K562 (cell line): Measurements from ENCODE around the gene PSMD14. TPM values are rescaled to one million over a fixed set of nuclear protein-coding genes. Genes with fewer than 3 reads are reported as not detected.
"Not testable (repeated sequence)": the region's sequence is repeated elsewhere in the genome, so short reads cannot be mapped to it uniquely, and the experiment has no call there.

Experiments
- ATAC-seq: fragments of 200-7000 bp; cut with Tn5 transposase; 3 replicates; pipeline ENCODE4 v1.9.1; 2020; ENCODE audit warnings: moderate library complexity
- BruUV-seq: library from RNA; stranded (reverse); fragments of 400-500 nt; replicated peaks from 2 replicates; lab custom pipeline; 2021; lab: Mats Ljungman, UMichigan
- CTCF ChIA-PET: fragments of 300-600 bp; formaldehyde crosslinking; extraction: SDS; loops from one replicate; lab custom pipeline; 2021; ENCODE audit warnings: low intra/inter-chr PET ratio; lab: Yijun Ruan, JAX
- POLR2A ChIA-PET: fragments of 300-600, 350-650 bp; sonication (Branson Sonifier 250); formaldehyde crosslinking; extraction: SDS; loops from one replicate; lab custom pipeline; 2021; ENCODE audit warnings: antibody characterized with exemption, inconsistent platforms; lab: Yijun Ruan, JAX
- DNase-seq, 4 experiments: peaks; one replicate each; pipeline versions ENCODE4 v3.0.0 to v3.0.0-alpha.2; 2011 to 2018; ENCODE audit warnings: low spot score in 3 of 4, mixed read lengths in 3 of 4; ENCODE audit errors: extremely low read depth in 1 of 4
- FAIRE-seq: peaks from 2 replicates; lab custom pipeline; 2011; peaks lifted over from hg19 to GRCh38; lab: Jason Lieb, UNC
- H2AFZ ChIP-seq: 2 replicates; pipeline ENCODE4 v1.6.0; 2011; ENCODE audit warnings: low read depth, low read length, control low read depth, inconsistent platforms
- H3K27ac ChIP-seq: fragments of 200-600 bp; 3 replicates; pipeline ENCODE4 v1.8.0; 2011; ENCODE audit warnings: low read depth, mild to moderate bottlenecking, control low read depth, inconsistent platforms, low read length, moderate library complexity, mixed read lengths; ENCODE audit errors: extremely low read depth
- H3K27me3 ChIP-seq, 2 experiments: fragments of 300-600 bp in 1 of 2; 2 replicates in 1 of 2; 3 replicates in 1 of 2; pipeline versions ENCODE4 v1.6.0 to v1.8.0; 2011; ENCODE audit warnings: inconsistent platforms in 2 of 2, low read length in 2 of 2, mild to moderate bottlenecking in 1 of 2, mixed read lengths in 1 of 2, moderate library complexity in 1 of 2; ENCODE audit not compliant: control insufficient read depth in 2 of 2, insufficient read depth in 2 of 2
- H3K36me3 ChIP-seq: fragments of 300-600 bp; 3 replicates; pipeline ENCODE4 v1.8.0; 2011; ENCODE audit warnings: mild to moderate bottlenecking, low read length, inconsistent platforms; ENCODE audit not compliant: control insufficient read depth, insufficient read depth
- H3K4me1 ChIP-seq, 2 experiments: fragments of 200-600 bp in 1 of 2; replicated peaks in 1 of 2; 2 replicates in 1 of 2; 3 replicates in 1 of 2; pipeline versions ENCODE4 v1.5.1 to v1.8.0; 2011; ENCODE audit warnings: inconsistent platforms in 2 of 2, low read length in 2 of 2, mild to moderate bottlenecking in 1 of 2, mixed read lengths in 1 of 2, moderate library complexity in 1 of 2; ENCODE audit not compliant: control insufficient read depth in 2 of 2, insufficient read depth in 2 of 2
- H3K4me2 ChIP-seq: 2 replicates; pipeline ENCODE4 v1.6.1; 2011; ENCODE audit warnings: low read length, control low read depth, inconsistent platforms, mixed read lengths; ENCODE audit not compliant: insufficient read depth
- H3K4me3 ChIP-seq: fragments of 200-600 bp; sonication (generic), shearing (Covaris generic); 2 replicates; pipeline ENCODE4 v1.5.1; 2016; ENCODE audit warnings: control low read depth, inconsistent platforms
- H3K79me2 ChIP-seq: fragments of 200-600 bp; 3 replicates; pipeline ENCODE4 v1.8.0; 2011; ENCODE audit warnings: low read length, inconsistent platforms; ENCODE audit not compliant: control insufficient read depth, insufficient read depth
- H3K9ac ChIP-seq, 2 experiments: 2 replicates each; pipeline versions ENCODE4 v1.6.0 to v1.6.1; 2011; ENCODE audit warnings: low read depth in 2 of 2, low read length in 2 of 2, control low read depth in 1 of 2, inconsistent platforms in 1 of 2, mild to moderate bottlenecking in 1 of 2, mixed read lengths in 1 of 2; ENCODE audit not compliant: insufficient read depth in 1 of 2
- H3K9me1 ChIP-seq: one replicate; pipeline ENCODE4 v1.6.0; 2011; ENCODE audit warnings: inconsistent platforms, mild to moderate bottlenecking, low read length, moderate library complexity; ENCODE audit not compliant: control insufficient read depth, insufficient read depth
- H3K9me3 ChIP-seq: replicated peaks from 2 replicates; pipeline ENCODE4 v1.5.1; 2011; ENCODE audit warnings: low read depth, low read length, inconsistent platforms; ENCODE audit not compliant: control insufficient read depth, insufficient read depth
- H4K20me1 ChIP-seq: replicated peaks from 2 replicates; pipeline ENCODE4 v1.6.1; 2011; ENCODE audit warnings: low read length, inconsistent platforms, mixed read lengths; ENCODE audit not compliant: control insufficient read depth, insufficient read depth
- BHLHE40 ChIP-seq: IDR thresholded peaks from 2 replicates; pipeline ENCODE4 v1.6.1; 2011; ENCODE audit warnings: low read length, improper control_type of control experiment
- GTF2E2 ChIP-seq: fragments of 200-800 bp; sonication (Bioruptor generic); IDR thresholded peaks from 2 replicates; pipeline ENCODE4 v1.6.1; 2016; ENCODE audit warnings: missing genetic modification characterization, missing compliant biosample characterization
- HNRNPH1 ChIP-seq: fragments of 200-400 bp; formaldehyde crosslinking; optimal IDR thresholded peaks from 2 replicates; pipeline ENCODE3; 2017; ENCODE audit warnings: low read depth, mild to moderate bottlenecking, low read length, moderate library complexity
- KLF1 ChIP-seq: fragments of 450-650 bp; IDR thresholded peaks from 2 replicates; pipeline ENCODE4 v1.6.1; 2016; ENCODE audit warnings: missing genetic modification characterization, missing compliant biosample characterization
- NR2C1 ChIP-seq, 2 experiments: fragments of 450-650 bp; IDR thresholded peaks; 2 replicates each; pipeline ENCODE4 v1.6.1; 2017; ENCODE audit warnings: mild to moderate bottlenecking in 2 of 2, antibody characterized with exemption in 1 of 2, inconsistent platforms in 1 of 2, missing compliant biosample characterization in 1 of 2, missing genetic modification characterization in 1 of 2
- XRCC3 ChIP-seq: fragments of 450-650 bp; IDR thresholded peaks from 2 replicates; pipeline ENCODE4 v1.6.1; 2017; ENCODE audit warnings: mild to moderate bottlenecking, moderate library complexity
- ZHX1 ChIP-seq: fragments of 150-350 bp; conservative IDR thresholded peaks from 2 replicates; pipeline ENCODE4 v1.6.1; 2014; ENCODE audit warnings: low read length
- ZNF518B ChIP-seq: fragments of 250-450 bp; sonication (Bioruptor Pico); IDR thresholded peaks from 2 replicates; pipeline ENCODE4 v1.5.0; 2021; ENCODE audit warnings: mild to moderate bottlenecking, moderate library complexity
- WGBS: fragments of 100-300 bp; shearing (Covaris generic); methylation state at CpG from one replicate; pipeline ENCODE4 v1.1.6; 2016; ENCODE audit warnings: low coverage, mixed read lengths; ENCODE audit not compliant: insufficient coverage; ENCODE audit errors: missing lambda C conversion rate; 5-methylcytosine and 5-hydroxymethylcytosine counted together
- in situ Hi-C: fragments of 300-500 bp; cut with MboI; formaldehyde crosslinking; loops from 4 replicates; pipeline ENCODE4 v1.15.0; 2018; ENCODE audit warnings: inconsistent platforms, mixed read lengths
- intact Hi-C: fragments of 100-400 bp; cut with micrococcal nuclease; formaldehyde crosslinking; loops from 2 replicates; pipeline ENCODE4 v1.14.2; 2022
- polyA plus RNA-seq, 8 experiments: library from polyadenylated mRNA; depleted of rRNA in 4 of 8; stranded (reverse) in 5 of 8; unstranded in 3 of 8; fragments of >200 nt; fragmentation: Nextera tagmentation in 2 of 8; fragmentation: Illumina TruSeq in 1 of 8; extraction: Ambion mirVana in 2 of 8; extraction: Trizol in 1 of 8; gene quantifications; 2 replicates each; pipeline versions ENCODE4 v1.2.1 to v1.2.3, GENCODE V29; 2011 to 2014; ENCODE audit warnings: inconsistent platforms in 1 of 8, missing spikeins in 1 of 8
- total RNA-seq, 7 experiments: library from RNA; depleted of rRNA in 6 of 7; stranded (reverse); fragments of >200 nt in 6 of 7; fragmentation: Illumina TruSeq in 2 of 7; extraction: Trizol in 2 of 7; gene quantifications; 2 replicates each; pipeline versions ENCODE4 v1.2.1 to v1.2.3, GENCODE V29; 2011 to 2021; ENCODE audit warnings: low replicate concordance in 1 of 7

Gene PSMD14
- total and polyA plus RNA-seq, 9 of the 15 experiments (the other 6 are each of a cell fraction or from before 2014, with no cell fraction given), result 151 to 515 (median 228) TPM

GRCh38 chr2:161335626-161336025 is 27.4 kb downstream of the PSMD14 start (continued):
- no peak for TF ChIP-seq ZNF518B (CRISPR knock-in tag)

GRCh38 chr2:161337247-161337646 is 29.0 kb downstream of the PSMD14 start:
- DNase-seq, result no peak
- H3K9ac ChIP-seq, result no peak overlapping the region
- BruUV-seq, result no TSS peak
- H3K9me1 ChIP-seq, result no peaks in the 10 kb centered on the region
- H3K4me3 ChIP-seq, result no peak overlapping the region
- H4K20me1 ChIP-seq, result no peaks in the 10 kb centered on the region
- POLR2A ChIA-PET, result interaction anchor here (0.6 to 2.4 kb wide), 2 partner anchors 24 to 29 kb away, joined by 5 to 11 read pairs; partner anchors contain the start of gene PSMD14
- intact Hi-C loops, result no loop called here
- H3K4me1 ChIP-seq, result no peaks in the 10 kb centered on the region
- no peak for FAIRE-seq
- no peak overlapping the region for H3K4me2 ChIP-seq
- H3K27me3 ChIP-seq, result no peaks in the 10 kb centered on the region
- no peak for TF ChIP-seq BHLHE40
- TF ChIP-seq GTF2E2 (tag), result no peak
- no peak for TF ChIP-seq KLF1
- no peak for TF ChIP-seq HNRNPH1
- no peak for TF ChIP-seq XRCC3
- no peak for TF ChIP-seq ZHX1
- TF ChIP-seq NR2C1 (IDR thresholded peaks at IDR 0.05), result no peak
- TF ChIP-seq NR2C1 (tag; IDR thresholded peaks at IDR 0.05), result no peak
- peaks cover 45% of the 10 kb centered on the region for H3K36me3 ChIP-seq
- ATAC-seq, result no peak
- 0 out of 2 replicates have a peak, but pooled peaks cover 2% of the 10 kb centered on the region for H3K9me3 ChIP-seq
- no peak overlapping the region for H3K27ac ChIP-seq
- H2AFZ ChIP-seq, result no peak overlapping the region
- 33% methylated on average over 1 of the region's 1 CpG for WGBS
- CTCF ChIA-PET, result no interaction called here
- H3K79me2 ChIP-seq, result peaks cover 73% of the 10 kb centered on the region
- in situ Hi-C loops, result no loop called here

- H3K27ac ChIP-seq, DNase-seq, H3K9me3 ChIP-seq, ATAC-seq, H3K27me3 ChIP-seq, H3K4me1 ChIP-seq, H3K4me2 ChIP-seq, CTCF ChIA-PET, H2AFZ ChIP-seq, H3K4me3 ChIP-seq, in situ Hi-C loops, H4K20me1 ChIP-seq, POLR2A ChIA-PET, H3K9me1 ChIP-seq, intact Hi-C loops, H3K9ac ChIP-seq: not testable (repeated sequence)
- Histone ChIP-seq H3K36me3 (peaks cover 44% of the 10 kb centered on the region), H3K79me2 (peaks cover 77% of the 10 kb centered on the region)
- WGBS, result 37% methylated on average over 2 of the region's 3 CpGs
- peak; percentile 11 for FAIRE-seq
- TSS peak; percentile 76 for BruUV-seq
These were observed 31.3 kb downstream of the PSMD14 start for GRCh38 chr2:161339532-161339931.
